ENCODE results near the gene CHST3.

Gene CHST3

GRCh38 chr10:72061491-72061890 lies 97.3 kb downstream of the CHST3 start:
- no peak for DNase-seq

DNA sequence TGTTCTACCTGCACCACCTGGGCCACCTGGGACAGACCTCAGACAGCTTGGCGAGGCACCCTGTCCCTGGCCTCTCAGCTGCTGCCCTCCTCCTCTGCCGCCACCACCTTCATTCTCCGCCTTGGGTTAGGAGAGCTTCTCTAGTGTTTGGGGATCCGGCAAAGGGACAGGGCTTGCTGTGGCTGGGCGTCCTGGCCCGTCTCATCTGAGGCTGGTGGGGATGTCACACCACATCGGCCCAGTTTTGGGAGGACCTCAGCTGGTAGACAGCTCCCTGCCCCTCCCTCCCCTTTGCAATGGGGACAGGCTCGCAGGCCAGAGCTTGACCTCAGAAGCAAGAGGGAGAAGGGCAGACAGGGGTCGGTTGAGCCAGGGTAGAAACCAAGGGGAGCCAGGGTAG lies 97.7 kb downstream of the CHST3 start:
- DNase-seq: no peak

DNA sequence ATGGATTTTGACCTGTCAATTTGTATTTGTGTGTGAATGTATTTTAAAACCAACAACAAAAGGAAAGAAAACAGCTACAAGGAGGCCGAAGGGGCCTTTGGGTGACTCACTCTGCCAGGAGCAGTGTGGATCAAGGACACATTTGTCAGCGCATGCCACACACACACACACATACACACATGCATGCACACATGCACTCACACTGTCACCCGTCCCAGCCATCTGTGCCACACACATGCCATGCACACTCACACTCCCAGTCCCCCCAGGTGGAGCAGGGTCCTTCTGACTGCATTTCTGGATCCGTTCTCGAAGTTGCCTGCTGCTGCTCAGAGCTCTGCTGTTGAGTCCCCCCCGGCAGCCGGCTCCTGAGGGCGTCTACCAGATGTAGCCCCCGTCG lies 98.2 kb downstream of the CHST3 start:
- DNase-seq: no peak

All from SW 1271 (cell line).